ENCODE measurements around the gene CIAO3.

CIAO3 gene

DNA sequence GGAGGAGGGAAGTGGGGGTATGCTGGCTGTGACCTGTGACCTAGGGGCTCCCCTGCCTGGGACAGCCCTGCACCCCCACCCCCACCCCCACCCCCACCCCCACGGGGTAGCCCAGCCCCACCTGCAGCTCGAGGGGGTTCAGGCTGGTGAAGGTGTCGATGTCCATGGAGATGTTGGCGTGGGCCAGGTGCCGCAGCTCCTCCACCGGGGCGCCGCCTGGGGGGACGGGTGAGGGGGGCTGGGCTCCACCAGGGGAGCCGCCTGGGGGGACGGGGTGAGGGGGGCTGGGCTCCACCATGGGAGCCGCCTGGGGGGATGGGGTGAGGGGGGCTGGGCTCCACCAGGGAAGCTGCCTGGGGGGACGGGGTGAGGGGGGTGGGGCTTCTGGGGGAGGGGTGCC is 29.6 kb upstream of the CIAO3 start:
- Mint-ChIP-seq H3K4me3 (no peak overlapping the region), H3K9me3 (no peaks in the 10 kb centered on the region), H3K36me3 (ENCODE audit: low read depth) (no peaks in the 10 kb centered on the region), H3K27me3 (ENCODE audit: low read depth) (peaks cover 5% of the 10 kb centered on the region), H3K4me1 (no peaks in the 10 kb centered on the region), H3K27ac (no peak overlapping the region)
- TF ChIP-seq, protein P1, sequence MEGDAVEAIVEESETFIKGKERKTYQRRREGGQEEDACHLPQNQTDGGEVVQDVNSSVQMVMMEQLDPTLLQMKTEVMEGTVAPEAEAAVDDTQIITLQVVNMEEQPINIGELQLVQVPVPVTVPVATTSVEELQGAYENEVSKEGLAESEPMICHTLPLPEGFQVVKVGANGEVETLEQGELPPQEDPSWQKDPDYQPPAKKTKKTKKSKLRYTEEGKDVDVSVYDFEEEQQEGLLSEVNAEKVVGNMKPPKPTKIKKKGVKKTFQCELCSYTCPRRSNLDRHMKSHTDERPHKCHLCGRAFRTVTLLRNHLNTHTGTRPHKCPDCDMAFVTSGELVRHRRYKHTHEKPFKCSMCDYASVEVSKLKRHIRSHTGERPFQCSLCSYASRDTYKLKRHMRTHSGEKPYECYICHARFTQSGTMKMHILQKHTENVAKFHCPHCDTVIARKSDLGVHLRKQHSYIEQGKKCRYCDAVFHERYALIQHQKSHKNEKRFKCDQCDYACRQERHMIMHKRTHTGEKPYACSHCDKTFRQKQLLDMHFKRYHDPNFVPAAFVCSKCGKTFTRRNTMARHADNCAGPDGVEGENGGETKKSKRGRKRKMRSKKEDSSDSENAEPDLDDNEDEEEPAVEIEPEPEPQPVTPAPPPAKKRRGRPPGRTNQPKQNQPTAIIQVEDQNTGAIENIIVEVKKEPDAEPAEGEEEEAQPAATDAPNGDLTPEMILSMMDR (IDR thresholded peaks at IDR 0.05; ENCODE audit: unreplicated experiment in 3 of 3) = no peak

DNA sequence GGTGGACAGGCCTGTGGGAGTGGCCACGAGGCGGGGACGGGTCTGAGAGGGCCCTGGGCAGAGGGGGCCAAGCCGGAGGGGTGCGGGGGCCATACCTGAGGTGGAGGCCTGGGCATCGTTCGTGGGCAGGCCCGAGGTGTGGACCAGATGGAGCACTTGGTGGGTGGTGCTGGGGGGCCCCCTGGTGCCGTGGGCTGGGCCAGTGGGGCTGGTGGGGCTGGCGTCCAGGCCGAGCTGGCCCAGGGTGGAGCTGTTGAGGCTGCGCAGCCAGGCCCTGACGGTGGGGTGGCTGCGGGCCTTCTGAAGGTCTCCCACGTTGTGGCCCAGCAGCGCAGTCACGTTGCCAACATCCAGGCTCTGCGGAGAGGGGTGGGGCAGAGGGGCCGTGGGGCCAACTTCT is 29.1 kb upstream of the CIAO3 start:
- no peak overlapping the region for H3K27ac Mint-ChIP-seq
- peaks cover 5% of the 10 kb centered on the region for H3K27me3 Mint-ChIP-seq (ENCODE audit: low read depth)
- TF ChIP-seq, protein P1 (IDR thresholded peaks at IDR 0.05; ENCODE audit: unreplicated experiment in 3 of 3) = no peak
- no peaks in the 10 kb centered on the region for H3K36me3 Mint-ChIP-seq (ENCODE audit: low read depth)
- no peak overlapping the region for H3K4me3 Mint-ChIP-seq
- H3K4me1 Mint-ChIP-seq = no peaks in the 10 kb centered on the region
- no peaks in the 10 kb centered on the region for H3K9me3 Mint-ChIP-seq

DNA sequence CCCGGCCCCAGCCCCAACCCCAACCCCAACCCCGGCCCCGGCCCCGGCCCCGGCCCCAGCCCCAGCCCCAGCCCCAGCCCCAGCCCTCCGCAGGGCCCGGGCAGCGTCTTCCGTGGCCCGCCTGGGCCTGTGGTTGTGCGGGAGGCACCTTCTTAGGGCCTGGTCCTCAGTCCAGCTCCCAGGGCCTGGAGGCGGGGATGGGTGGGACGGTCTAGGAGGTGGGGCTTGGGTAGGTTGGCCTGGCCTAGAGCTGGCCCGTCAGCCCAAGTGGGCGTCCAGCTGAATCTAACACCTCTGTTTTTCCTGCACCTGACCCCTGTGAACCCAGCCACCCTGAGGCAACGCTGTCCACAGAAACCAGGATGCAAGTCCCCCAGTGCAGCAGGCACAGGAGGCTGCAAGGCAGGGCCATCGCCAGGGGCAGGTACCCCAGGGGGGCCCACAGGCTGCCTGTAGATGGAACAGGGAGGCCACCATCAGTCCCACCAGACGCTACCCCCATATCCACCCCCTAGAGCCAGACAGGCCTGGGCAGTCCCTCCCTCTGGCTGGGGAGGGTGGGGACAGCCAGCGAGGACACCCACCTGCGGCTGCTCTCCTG is 28.5 kb upstream of the CIAO3 start:
- no peaks in the 10 kb centered on the region for H3K9me3 Mint-ChIP-seq
- H3K27ac Mint-ChIP-seq = no peak overlapping the region
- H3K36me3 Mint-ChIP-seq (ENCODE audit: low read depth) = no peaks in the 10 kb centered on the region
- TF ChIP-seq, protein P1 (IDR thresholded peaks at IDR 0.05; ENCODE audit: unreplicated experiment in 3 of 3) = no peak
- H3K27me3 Mint-ChIP-seq (ENCODE audit: low read depth) = peaks cover 5% of the 10 kb centered on the region
- H3K4me1 Mint-ChIP-seq = no peaks in the 10 kb centered on the region
- H3K4me3 Mint-ChIP-seq = no peak overlapping the region

DNA sequence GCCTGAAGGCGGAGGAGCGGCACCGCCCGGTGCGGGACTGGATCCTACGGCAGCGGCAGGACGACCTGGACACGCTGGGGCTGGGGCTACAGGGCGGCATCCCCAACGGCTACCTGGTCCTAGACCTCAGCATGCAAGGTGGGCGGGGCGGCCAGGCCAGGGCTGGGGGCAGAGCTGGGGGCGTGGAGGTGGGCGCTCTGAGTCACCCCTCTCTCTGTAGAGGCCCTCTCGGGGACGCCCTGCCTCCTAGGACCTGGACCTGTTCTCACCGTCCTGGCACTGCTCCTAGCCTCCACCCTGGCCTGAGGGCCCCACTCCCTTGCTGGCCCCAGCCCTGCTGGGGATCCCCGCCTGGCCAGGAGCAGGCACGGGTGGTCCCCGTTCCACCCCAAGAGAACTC is 27.6 kb upstream of the CIAO3 start:
- no peaks in the 10 kb centered on the region for H3K36me3 Mint-ChIP-seq (ENCODE audit: low read depth)
- H3K27ac Mint-ChIP-seq = no peak overlapping the region
- peaks cover 5% of the 10 kb centered on the region for H3K27me3 Mint-ChIP-seq (ENCODE audit: low read depth)

DNA sequence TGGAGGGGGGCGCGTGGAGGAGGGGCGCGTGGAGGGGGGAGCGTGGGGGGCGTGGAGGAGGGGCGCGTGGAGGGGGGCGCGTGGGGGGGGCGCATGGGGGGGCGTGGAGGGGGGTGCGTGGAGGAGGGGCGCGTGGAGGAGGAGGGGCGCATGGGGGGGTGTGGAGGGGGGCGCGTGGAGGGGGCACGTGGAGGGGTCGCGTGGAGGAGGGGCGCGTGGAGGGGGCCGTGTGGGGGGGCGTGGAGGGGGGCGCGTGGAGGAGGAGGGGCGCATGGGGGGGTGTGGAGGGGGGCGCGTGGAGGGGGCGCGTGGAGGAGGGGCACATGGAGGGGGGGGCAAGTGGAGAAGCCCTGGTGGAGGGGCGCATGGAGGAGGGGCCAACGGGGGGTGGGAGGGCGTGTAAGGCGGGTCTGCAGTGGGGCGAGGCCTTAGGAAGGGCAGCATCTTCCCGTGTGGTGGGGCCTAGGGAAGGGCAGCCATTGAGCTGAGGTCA is 27.0 kb upstream of the CIAO3 start:
- TF ChIP-seq, protein P1 (IDR thresholded peaks at IDR 0.05; ENCODE audit: unreplicated experiment in 3 of 3) = no peak
- no peak overlapping the region for H3K4me3 Mint-ChIP-seq
- peaks cover 5% of the 10 kb centered on the region for H3K27me3 Mint-ChIP-seq (ENCODE audit: low read depth)
- H3K27ac Mint-ChIP-seq = no peak overlapping the region
- H3K9me3 Mint-ChIP-seq = no peaks in the 10 kb centered on the region
- no peaks in the 10 kb centered on the region for H3K36me3 Mint-ChIP-seq (ENCODE audit: low read depth)
- H3K4me1 Mint-ChIP-seq = no peaks in the 10 kb centered on the region

More for the DNA sequence above, 27.6 kb upstream of the CIAO3 start:
- no peaks in the 10 kb centered on the region for H3K4me1 Mint-ChIP-seq
- TF ChIP-seq, protein P1 (IDR thresholded peaks at IDR 0.05; ENCODE audit: unreplicated experiment in 3 of 3) = no peak
- H3K4me3 Mint-ChIP-seq = no peak overlapping the region
- no peaks in the 10 kb centered on the region for H3K9me3 Mint-ChIP-seq

All from nephron (organoid).